Embryonic facial prominence (tissue), 1 donor: ENCODE data around the gene FRMD4A.
"Not testable (repeated sequence)": the region's sequence is repeated elsewhere in the genome, so short reads cannot be mapped to it uniquely, and the experiment has no call there.

ENCODE experiments used
- DNase-seq: peaks from one replicate; pipeline ENCODE4 v3.0.0-alpha.2; 2016; ENCODE audit errors: extremely low spot score

Gene FRMD4A

DNA sequence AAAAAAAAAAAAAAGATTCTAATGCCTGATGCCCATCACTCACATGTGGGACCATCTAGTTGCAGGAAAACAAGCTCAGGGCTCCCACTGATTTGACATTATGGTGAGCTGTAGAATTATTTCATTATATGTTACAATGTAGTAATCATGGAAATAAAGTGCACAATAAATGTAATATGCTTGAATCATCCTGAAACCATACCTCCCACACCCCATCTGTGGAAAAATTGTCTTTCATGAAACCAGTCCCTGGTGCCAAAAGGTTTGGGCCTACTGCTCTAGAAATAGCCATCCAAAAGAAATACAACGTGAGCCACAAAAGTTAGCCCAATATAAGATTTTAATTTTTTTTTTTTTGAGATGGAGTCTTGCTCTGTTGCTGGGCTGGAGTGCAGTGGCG is 478.8 kb downstream of the FRMD4A start:
- DNase-seq = no peak

GRCh38 chr10:13848520-13849445 is 481.9 kb downstream of the FRMD4A start:
- no peak for DNase-seq

- no peak for DNase-seq
Observed at GRCh38 chr10:13847201-13847631, 483.5 kb downstream of the FRMD4A start.

GRCh38 chr10:13845897-13846296 is 484.8 kb downstream of the FRMD4A start:
- DNase-seq = no peak

GRCh38 chr10:13844651-13845050 is 486.1 kb downstream of the FRMD4A start:
- no peak for DNase-seq

GRCh38 chr10:13842117-13842516 is 488.6 kb downstream of the FRMD4A start:
- no peak for DNase-seq

- no peak for DNase-seq
Observed at GRCh38 chr10:13840036-13840435, 490.7 kb downstream of the FRMD4A start.

DNA sequence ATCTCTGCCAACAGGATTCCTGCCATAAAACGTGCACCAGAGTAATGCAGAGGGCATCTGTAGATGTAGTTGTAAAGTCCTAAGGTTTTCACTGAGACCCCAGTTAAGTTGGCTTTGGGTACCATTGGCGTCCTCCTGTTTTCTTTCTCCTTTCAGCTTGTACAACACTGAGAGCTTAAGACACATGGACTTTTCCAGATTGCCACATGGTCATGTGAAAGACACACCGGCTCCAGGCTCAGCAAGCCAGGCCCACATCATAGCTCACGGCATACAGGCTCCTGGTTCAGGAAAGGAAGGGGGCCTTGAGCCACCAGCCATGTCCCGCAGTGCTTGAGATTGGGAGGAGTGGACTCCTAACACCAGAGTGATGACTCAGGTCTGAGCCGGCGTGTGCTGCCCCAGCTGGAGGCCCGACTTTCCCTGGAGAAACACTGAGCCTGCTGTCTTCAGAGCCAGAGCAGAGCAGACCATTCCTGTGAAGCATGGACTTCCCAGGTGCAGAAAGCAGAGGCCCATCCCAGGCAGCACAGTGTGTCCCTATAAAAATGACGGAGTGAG is 491.2 kb downstream of the FRMD4A start:
- DNase-seq = no peak

GRCh38 chr10:13839030-13839429 is 491.7 kb downstream of the FRMD4A start:
- DNase-seq = no peak

DNA sequence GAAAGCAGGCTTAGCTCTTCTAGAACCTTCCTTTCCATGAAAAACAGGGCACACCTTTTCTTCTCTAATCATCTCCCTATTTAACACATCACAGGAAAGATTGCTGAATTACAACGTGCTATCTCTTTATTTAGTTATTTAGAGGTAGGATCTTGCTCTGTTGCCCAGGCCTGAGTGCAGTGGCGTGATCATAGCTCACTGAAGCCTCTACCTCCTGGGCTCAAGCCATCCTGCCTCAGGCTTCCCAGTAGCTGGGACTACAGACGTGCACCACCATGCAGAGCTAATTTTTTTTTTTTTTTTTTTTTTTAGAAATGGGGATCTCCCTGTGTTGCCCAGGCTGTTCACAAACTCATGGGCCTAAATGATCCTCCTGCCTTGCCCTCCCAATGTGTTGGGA is 492.8 kb downstream of the FRMD4A start:
- DNase-seq = no peak

GRCh38 chr10:13834581-13835286 is 496.0 kb downstream of the FRMD4A start:
- DNase-seq = no peak

DNA sequence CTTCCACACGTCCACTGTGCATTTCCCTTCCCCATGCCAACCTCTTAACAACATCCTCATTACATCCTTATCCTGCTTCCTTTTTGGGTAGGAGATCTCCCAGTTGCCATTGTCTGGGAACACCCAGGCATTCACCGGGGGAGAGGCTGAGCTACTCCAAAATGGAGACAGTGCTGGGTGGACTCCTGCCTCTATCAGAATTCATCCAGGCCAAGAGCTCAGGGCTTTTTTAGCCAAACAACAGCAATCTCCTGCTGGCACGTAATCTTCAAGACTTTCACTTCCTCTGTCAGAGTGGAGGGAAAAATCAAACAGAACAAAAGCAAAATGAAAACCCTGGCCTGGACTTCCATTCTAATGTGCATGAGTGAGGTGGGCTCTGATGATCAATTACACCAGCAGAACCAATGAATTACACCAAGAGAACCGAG is 499.0 kb downstream of the FRMD4A start:
- no peak for DNase-seq

GRCh38 chr10:13830385-13830784 is 500.3 kb downstream of the FRMD4A start:
- DNase-seq = no peak

GRCh38 chr10:13829790-13830189 is 500.9 kb downstream of the FRMD4A start:
- no peak for DNase-seq

DNA sequence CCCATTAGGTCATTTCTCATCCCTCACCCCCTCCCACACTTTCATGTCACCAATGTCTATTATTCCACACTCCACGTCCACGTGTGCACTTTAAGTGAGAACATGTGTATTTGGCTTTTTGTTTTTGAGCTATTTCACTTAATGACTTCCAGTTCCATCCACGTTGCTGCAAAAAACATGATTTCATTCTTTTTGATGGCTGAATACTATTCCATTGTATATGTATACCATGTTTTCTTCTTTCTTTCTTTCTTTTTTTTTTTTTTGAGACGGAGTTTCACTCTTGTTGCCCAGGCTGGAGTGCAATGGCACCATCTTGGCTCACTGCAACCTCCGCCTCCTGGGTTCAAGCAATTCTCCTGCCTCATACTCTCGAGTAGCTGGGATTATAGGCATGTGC is 502.4 kb downstream of the FRMD4A start:
- not testable (repeated sequence) for DNase-seq

DNA sequence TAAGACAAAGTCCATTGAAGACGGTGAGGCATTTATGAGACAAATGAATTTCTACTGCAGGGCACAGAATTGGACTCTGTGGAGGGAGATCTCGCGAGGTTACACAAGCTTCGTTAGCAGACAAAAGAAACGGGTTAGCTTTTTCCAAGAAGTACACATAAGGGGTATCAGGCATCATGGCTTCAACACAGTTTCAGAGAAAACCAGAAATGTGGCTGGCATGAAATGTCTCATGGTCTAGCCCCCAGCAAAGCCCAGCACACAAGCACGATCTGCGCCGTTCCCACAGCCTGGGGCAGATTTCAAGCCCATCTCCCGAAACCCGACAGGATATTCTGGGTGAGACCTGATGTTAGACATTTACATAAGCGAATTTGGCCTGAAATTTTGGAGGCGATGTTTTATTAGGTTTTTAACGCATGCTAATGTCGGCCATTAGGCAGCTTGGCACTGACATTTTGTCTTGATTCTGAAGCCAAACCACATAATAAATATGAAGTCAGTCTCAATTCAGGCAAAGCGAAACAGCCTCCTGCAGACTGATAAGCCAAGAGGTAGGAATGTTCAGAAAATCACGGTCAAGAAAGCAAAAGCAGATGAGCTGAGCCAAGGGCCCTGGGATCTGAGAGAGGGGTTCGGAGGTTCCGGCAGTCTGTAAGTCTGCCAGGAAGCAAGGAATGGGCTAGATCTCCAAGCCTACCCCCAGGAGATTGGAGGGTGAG is 503.5 kb downstream of the FRMD4A start:
- DNase-seq = no peak

GRCh38 chr10:13823709-13824405 is 506.9 kb downstream of the FRMD4A start:
- DNase-seq = no peak

DNA sequence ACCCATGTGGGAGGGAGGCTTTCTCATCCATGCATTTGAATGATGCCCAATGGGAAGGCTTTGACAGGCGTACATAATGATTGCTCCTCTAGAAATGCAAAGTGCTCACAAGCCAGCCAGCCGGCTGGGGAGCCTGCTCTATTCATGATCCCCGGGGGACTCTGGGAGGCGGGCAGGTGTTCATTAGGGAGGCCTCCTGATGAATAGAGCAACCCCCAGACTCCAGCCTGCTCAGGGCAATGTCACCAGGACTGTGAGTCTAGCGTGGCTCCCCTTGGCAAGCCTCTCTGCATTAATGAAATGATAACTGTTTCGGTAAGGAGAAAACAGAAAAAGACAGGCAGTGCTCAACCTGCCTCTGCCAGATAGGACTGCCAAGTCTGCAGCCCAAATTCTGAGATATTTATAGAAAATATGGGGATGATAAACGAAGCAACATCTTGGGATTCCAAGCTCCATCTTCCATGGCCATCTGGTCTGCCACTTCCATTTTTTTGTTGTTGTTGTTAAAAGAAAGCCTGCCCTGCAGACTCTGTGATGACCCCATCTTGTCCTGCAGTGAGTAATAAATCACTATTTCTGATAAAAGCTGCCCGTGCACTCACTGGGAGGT is 507.5 kb downstream of the FRMD4A start:
- no peak for DNase-seq

GRCh38 chr10:13822490-13822889 is 508.2 kb downstream of the FRMD4A start:
- no peak for DNase-seq

DNA sequence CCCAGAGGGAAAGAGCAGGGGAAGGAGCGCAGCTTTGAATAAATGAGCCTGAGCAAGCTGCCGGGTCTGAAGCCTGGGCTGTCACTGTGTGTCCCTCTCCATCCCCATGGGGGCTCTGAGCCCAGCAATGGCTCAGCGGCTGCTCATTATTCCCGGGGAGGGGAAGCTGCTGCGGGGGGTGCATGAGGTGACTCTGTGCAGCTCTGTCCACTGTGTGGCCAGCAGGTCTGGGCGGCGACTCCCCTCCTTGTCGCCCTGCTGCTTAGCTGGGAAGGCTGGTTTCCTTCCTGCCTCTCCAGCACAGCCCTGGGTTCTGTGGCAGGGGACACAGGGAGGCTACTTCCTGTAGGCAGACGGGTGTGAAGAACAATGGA is 509.8 kb downstream of the FRMD4A start:
- DNase-seq = no peak
